Kidney (tissue), 14 donors: Measurements from ENCODE around the gene ARHGAP29. TPM values are rescaled to one million over a fixed set of nuclear protein-coding genes. Genes with fewer than 3 reads are reported as not detected.
A peak's percentile ranks its signal among the peaks of the same experiment; 100 is the strongest.

Source experiments
- DNase-seq, 5 donors: peaks; one replicate each; pipeline ENCODE4 v3.0.0-alpha.2; 2013 to 2020
- FAIRE-seq: peaks from 2 replicates; lab custom pipeline; 2012; peaks lifted over from hg19 to GRCh38; lab: Jason Lieb, UNC
- H3K27ac ChIP-seq, 2 donors: one replicate each; pipeline ENCODE4 v1.7.0; 2013; ENCODE audit warnings: low read depth in 2 of 2, low read length in 2 of 2, inconsistent platforms in 1 of 2
- H3K27me3 ChIP-seq: one replicate; pipeline ENCODE4 v1.7.1; 2013; ENCODE audit warnings: low read length, inconsistent platforms; ENCODE audit not compliant: control insufficient read depth, insufficient read depth
- H3K36me3 ChIP-seq, 3 donors: one replicate each; pipeline versions ENCODE4 v1.7.0 to v1.7.1; 2013; ENCODE audit warnings: low read length in 3 of 3, control low read depth in 1 of 3, inconsistent platforms in 1 of 3; ENCODE audit not compliant: insufficient read depth in 3 of 3, control insufficient read depth in 2 of 3
- H3K4me1 ChIP-seq, 3 donors: one replicate each; pipeline versions ENCODE4 v1.7.0 to v1.7.1; 2013; ENCODE audit warnings: low read length in 3 of 3, inconsistent platforms in 1 of 3, low read depth in 1 of 3; ENCODE audit not compliant: control insufficient read depth in 2 of 3, insufficient read depth in 2 of 3
- H3K4me3 ChIP-seq, 3 donors: one replicate each; pipeline versions ENCODE4 v1.7.0 to v1.8.1; 2013; ENCODE audit warnings: low read length in 3 of 3, control low read depth in 1 of 3, inconsistent platforms in 1 of 3
- H3K9ac ChIP-seq, 3 donors: one replicate each; pipeline versions ENCODE4 v1.7.0 to v1.7.1; 2013; ENCODE audit warnings: low read length in 3 of 3, control low read depth in 1 of 3, inconsistent platforms in 1 of 3
- H3K9me3 ChIP-seq, 3 donors: one replicate each; pipeline versions ENCODE4 v1.7.0 to v1.7.1; 2013; ENCODE audit warnings: low read length in 3 of 3, control low read depth in 1 of 3, inconsistent platforms in 1 of 3; ENCODE audit not compliant: control insufficient read depth in 2 of 3, insufficient read depth in 1 of 3
- CTCF ChIP-seq: IDR thresholded peaks from 3 replicates; pipeline ENCODE4 v1.5.1; 2012; ENCODE audit warnings: mild to moderate bottlenecking, moderate library complexity, borderline replicate concordance; ENCODE audit not compliant: insufficient read depth; ENCODE audit errors: extremely low read depth
- intact Hi-C: fragments of 100-400 bp; cut with DNase I; formaldehyde crosslinking; loops from one replicate; pipeline ENCODE4 v1.11.1; 2022
- polyA plus RNA-seq: library from polyadenylated mRNA; stranded (reverse); fragments of 350-450 nt; fragmentation: Illumina TruSeq; extraction: RNeasy Lipid Tissue Mini Kit (QIAGEN cat#74804); gene quantifications from one replicate; pipeline ENCODE4 v1.2.3, GENCODE V29; 2014; ENCODE audit warnings: low read depth, low replicate concordance; ENCODE audit not compliant: insufficient read depth
- total RNA-seq: library from RNA; stranded (reverse); fragmentation: NEBNext Ultra II Directional; extraction: Animal tissue kit (Norgen Biotek cat#: 25700); gene quantifications from one replicate; pipeline ENCODE4 v1.2.1, GENCODE V29; 2021
- donor health status: control.
- donor health status: control.
- donor health status: control.
- donor health status: control.
- donor health status: control.
- donor health status: DM: yes; HTN: yes; CAD: no.
- donor health status: Normal renal cell carcinoma (clear cell type).

ARHGAP29 gene
- total and polyA plus RNA-seq, 2 donors from 2014 or later: 15.9 to 145 TPM

- intact Hi-C loops: loop anchor here (10.0 kb wide), 1 partner anchor 80 kb away; no protein-coding TSS in a partner anchor
Observed at GRCh38 chr1:94244816-94245215, 7.4 kb upstream of the ARHGAP29 start.

DNA sequence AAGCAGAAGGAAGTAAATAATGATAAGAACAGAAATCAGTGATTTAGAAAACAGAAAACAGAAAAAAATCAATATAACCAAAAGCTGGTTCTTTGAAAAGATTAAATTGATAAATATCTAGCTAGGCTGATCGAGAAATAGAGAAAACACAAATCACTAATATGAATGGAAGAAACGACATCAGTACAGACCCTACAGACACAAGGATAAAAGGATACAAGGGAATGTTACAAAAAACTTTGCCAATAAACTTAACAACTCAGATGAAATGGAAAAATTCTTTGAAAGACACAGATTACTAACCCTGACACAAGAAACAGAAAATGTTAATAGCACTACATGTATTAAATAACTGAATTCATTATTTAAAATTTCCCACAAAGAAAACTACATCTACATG is 6.3 kb upstream of the ARHGAP29 start:
- no peak for DNase-seq
- intact Hi-C loops: loop anchor here (10.0 kb wide), 1 partner anchor 81 kb away; no protein-coding TSS in a partner anchor
- Histone ChIP-seq H3K36me3 (no peaks in the 10 kb centered on the region), H3K9me3 (peaks cover 0 to 8% (median 0%) of the 10 kb centered on the region in 3 donors), H3K4me1 (peaks cover 0 to 10% (median 0%) of the 10 kb centered on the region in 3 donors), H3K27me3 (peaks cover 4% of the 10 kb centered on the region), H3K9ac (no peak overlapping the region), H3K27ac (no peak overlapping the region), H3K4me3 (no peak overlapping the region)
- no peak for FAIRE-seq
- no peak for TF ChIP-seq CTCF

More at GRCh38 chr1:94244816-94245215, 7.4 kb upstream of the ARHGAP29 start:
- peaks cover 4% of the 10 kb centered on the region for H3K27me3 ChIP-seq
- FAIRE-seq: no peak
- peaks cover 0 to 8% (median 0%) of the 10 kb centered on the region in 3 donors for H3K9me3 ChIP-seq
- peak overlapping the region in 2 of 3 donors; percentile 18 to 79 for H3K4me3 ChIP-seq
- H3K36me3 ChIP-seq: no peaks in the 10 kb centered on the region
- H3K27ac ChIP-seq: no peak overlapping the region
- no peak for TF ChIP-seq CTCF
- H3K4me1 ChIP-seq: peaks cover 0 to 10% (median 0%) of the 10 kb centered on the region in 3 donors
- DNase-seq: no peak
- H3K9ac ChIP-seq: no peak overlapping the region

GRCh38 chr1:94240822-94241221 is 3.4 kb upstream of the ARHGAP29 start:
- Histone ChIP-seq H3K9me3 (peaks cover 0 to 8% (median 0%) of the 10 kb centered on the region in 3 donors), H3K36me3 (no peaks in the 10 kb centered on the region), H3K4me1 (peaks cover 0 to 8% (median 0%) of the 10 kb centered on the region in 3 donors), H3K4me3 (no peak overlapping the region), H3K9ac (no peak overlapping the region), H3K27ac (no peak overlapping the region), H3K27me3 (peaks cover 7% of the 10 kb centered on the region)
- no peak for FAIRE-seq
- intact Hi-C loops: loop anchor here (10.0 kb wide), 1 partner anchor 84 kb away; no protein-coding TSS in a partner anchor
- DNase-seq: peak in 3 of 5 donors; percentile 14 to 67 (median 60)
- no peak for TF ChIP-seq CTCF
